SU-DHL-6 (cell line): ENCODE results near the gene ERVW-1.

Source experiments
- H2AFZ ChIP-seq: fragments of 200-600 bp; sonication (generic); 2 replicates; pipeline ENCODE4 v1.6.1; 2014; ENCODE audit warnings: low read depth, mild to moderate bottlenecking, moderate library complexity, mixed read lengths, antibody characterized with exemption, low read length; ENCODE audit not compliant: severe bottlenecking
- H3F3A ChIP-seq: fragments of 200-600 bp; shearing (Covaris generic); 2 replicates; pipeline ENCODE4 v1.6.0; 2016; ENCODE audit warnings: antibody characterized with exemption, mild to moderate bottlenecking; ENCODE audit not compliant: insufficient read depth
- H3K27ac ChIP-seq: fragments of 200-600 bp; sonication (generic); 2 replicates; pipeline ENCODE4 v1.5.1; 2016; ENCODE audit warnings: low read depth, mild to moderate bottlenecking, low read length, moderate library complexity, mixed read lengths
- H3K27me3 ChIP-seq: fragments of 200-600 bp; sonication (generic), shearing (Covaris generic); 2 replicates; pipeline ENCODE4 v1.6.0; 2014; ENCODE audit warnings: mild to moderate bottlenecking, low read length
- H3K36me3 ChIP-seq: fragments of 200-600 bp; sonication (generic); 2 replicates; pipeline ENCODE4 v1.6.1; 2014; ENCODE audit warnings: mild to moderate bottlenecking, low read length, mixed read lengths
- H3K4me2 ChIP-seq: fragments of 300-600, 200-600 bp; shearing (Covaris generic), sonication (generic); 2 replicates; pipeline ENCODE4 v1.6.0; 2014; ENCODE audit warnings: low read length, low read depth, mild to moderate bottlenecking; ENCODE audit not compliant: poor library complexity, severe bottlenecking
- H3K4me3 ChIP-seq: fragments of 200-600 bp; sonication (generic); 2 replicates; pipeline ENCODE4 v1.5.1; 2014; ENCODE audit warnings: antibody characterized with exemption, low read length, mild to moderate bottlenecking, mixed read lengths; ENCODE audit not compliant: insufficient read depth, poor library complexity, severe bottlenecking
- H3K79me2 ChIP-seq: fragments of 200-600 bp; sonication (generic); 2 replicates; pipeline ENCODE4 v1.6.1; 2014; ENCODE audit warnings: mild to moderate bottlenecking, low read length, moderate library complexity; ENCODE audit not compliant: insufficient read depth
- H3K9ac ChIP-seq: fragments of 200-600 bp; sonication (generic); 2 replicates; pipeline ENCODE4 v1.7.0; 2014; ENCODE audit warnings: mild to moderate bottlenecking, low read length
- H3K9me2 ChIP-seq: fragments of 200-600 bp; sonication (generic); replicated peaks from 2 replicates; pipeline ENCODE4 v1.6.1; 2014; ENCODE audit warnings: low read length; ENCODE audit not compliant: insufficient read depth
- H3K9me3 ChIP-seq: fragments of 200-600 bp; sonication (generic); 2 replicates; pipeline ENCODE4 v1.6.1; 2014; ENCODE audit warnings: low read length, mixed read lengths; ENCODE audit not compliant: insufficient read depth
- H4K20me1 ChIP-seq: fragments of 200-600 bp; sonication (generic); 2 replicates; pipeline ENCODE4 v1.6.1; 2014; ENCODE audit warnings: low read depth, mild to moderate bottlenecking, antibody characterized with exemption, low read length, moderate library complexity, mixed read lengths
- CTCF ChIP-seq: fragments of 200-600 bp; sonication (generic); IDR thresholded peaks from one replicate; pipeline ENCODE4 v1.5.1; 2017; ENCODE audit warnings: antibody characterized with exemption, mild to moderate bottlenecking, low read length, moderate library complexity; ENCODE audit not compliant: insufficient read depth, poor library complexity, severe bottlenecking
- EZH2phosphoT487 ChIP-seq: fragments of 200-600 bp; sonication (generic), shearing (Covaris generic); conservative IDR thresholded peaks from 2 replicates; pipeline ENCODE4 v1.6.1; 2018; ENCODE audit warnings: mild to moderate bottlenecking, antibody characterized with exemption, low read length, moderate library complexity, mixed read lengths

Gene ERVW-1

DNA sequence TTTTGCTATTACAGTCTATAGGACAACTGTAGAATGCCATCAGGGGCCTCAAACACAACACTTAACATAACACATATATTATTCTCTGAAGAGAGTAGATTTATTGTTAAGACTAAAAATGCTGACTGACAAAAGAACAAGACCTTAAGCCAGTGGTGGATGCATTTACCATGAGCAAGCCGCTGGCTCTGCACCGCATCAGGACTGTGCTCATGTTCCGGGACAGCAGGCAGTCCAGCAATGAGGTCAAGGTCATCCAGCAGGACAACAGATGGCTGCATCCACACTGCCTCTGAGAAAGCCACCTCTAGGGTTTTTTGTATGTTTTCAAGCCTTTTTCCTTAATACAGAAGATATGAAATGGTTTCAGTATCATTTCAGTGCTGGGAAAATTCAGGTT lies 26.8 kb upstream of the ERVW-1 start:
- no peak overlapping the region for H2AFZ ChIP-seq
- no peak overlapping the region for H3K4me2 ChIP-seq
- H4K20me1 ChIP-seq: no peaks in the 10 kb centered on the region
- no peaks in the 10 kb centered on the region for H3K27me3 ChIP-seq
- H3K36me3 ChIP-seq: peaks cover 52% of the 10 kb centered on the region
- no peaks in the 10 kb centered on the region for H3K9me3 ChIP-seq
- H3K79me2 ChIP-seq: no peaks in the 10 kb centered on the region
- no peak overlapping the region for H3K4me3 ChIP-seq
- no peak for TF ChIP-seq EZH2phosphoT487
- TF ChIP-seq CTCF: no peak
- H3K9ac ChIP-seq: no peak overlapping the region
- H3K9me2 ChIP-seq: no peaks in the 10 kb centered on the region
- no peaks in the 10 kb centered on the region; the same call in 1 of the 2 replicates for H3F3A ChIP-seq
- no peak overlapping the region for H3K27ac ChIP-seq

- Histone ChIP-seq H2AFZ (no peak overlapping the region), H3K4me3 (no peak overlapping the region), H3K9me2 (no peaks in the 10 kb centered on the region), H3K79me2 (no peaks in the 10 kb centered on the region), H3K27ac (no peak overlapping the region), H3K27me3 (no peaks in the 10 kb centered on the region), H4K20me1 (no peaks in the 10 kb centered on the region), H3K36me3 (peaks cover 56% of the 10 kb centered on the region), H3K9ac (no peak overlapping the region), H3K4me2 (no peak overlapping the region), H3K9me3 (no peaks in the 10 kb centered on the region), H3F3A (no peaks in the 10 kb centered on the region; the same call in 1 of the 2 replicates)
- TF ChIP-seq EZH2phosphoT487 (no peak), CTCF (no peak)
Measured at GRCh38 chr7:92503767-92504166, 26.0 kb upstream of the ERVW-1 start.

- Histone ChIP-seq H3K9me2 (no peaks in the 10 kb centered on the region), H4K20me1 (peaks cover 2% of the 10 kb centered on the region; the same call in 1 of the 2 replicates), H3K4me3 (no peak overlapping the region), H3K9ac (no peak overlapping the region), H3K79me2 (no peaks in the 10 kb centered on the region), H3K27me3 (no peaks in the 10 kb centered on the region), H3K4me2 (no peak overlapping the region), H3K27ac (no peak overlapping the region), H3F3A (peaks cover 5% of the 10 kb centered on the region; the same call in 1 of the 2 replicates), H3K9me3 (no peaks in the 10 kb centered on the region), H3K36me3 (peaks cover 69% of the 10 kb centered on the region), H2AFZ (no peak overlapping the region)
- no peak for TF ChIP-seq CTCF
- no peak for TF ChIP-seq EZH2phosphoT487
Measured at GRCh38 chr7:92498557-92498956, 20.8 kb upstream of the ERVW-1 start.
